ENCODE measurements around the gene DUSP15.

DNA sequence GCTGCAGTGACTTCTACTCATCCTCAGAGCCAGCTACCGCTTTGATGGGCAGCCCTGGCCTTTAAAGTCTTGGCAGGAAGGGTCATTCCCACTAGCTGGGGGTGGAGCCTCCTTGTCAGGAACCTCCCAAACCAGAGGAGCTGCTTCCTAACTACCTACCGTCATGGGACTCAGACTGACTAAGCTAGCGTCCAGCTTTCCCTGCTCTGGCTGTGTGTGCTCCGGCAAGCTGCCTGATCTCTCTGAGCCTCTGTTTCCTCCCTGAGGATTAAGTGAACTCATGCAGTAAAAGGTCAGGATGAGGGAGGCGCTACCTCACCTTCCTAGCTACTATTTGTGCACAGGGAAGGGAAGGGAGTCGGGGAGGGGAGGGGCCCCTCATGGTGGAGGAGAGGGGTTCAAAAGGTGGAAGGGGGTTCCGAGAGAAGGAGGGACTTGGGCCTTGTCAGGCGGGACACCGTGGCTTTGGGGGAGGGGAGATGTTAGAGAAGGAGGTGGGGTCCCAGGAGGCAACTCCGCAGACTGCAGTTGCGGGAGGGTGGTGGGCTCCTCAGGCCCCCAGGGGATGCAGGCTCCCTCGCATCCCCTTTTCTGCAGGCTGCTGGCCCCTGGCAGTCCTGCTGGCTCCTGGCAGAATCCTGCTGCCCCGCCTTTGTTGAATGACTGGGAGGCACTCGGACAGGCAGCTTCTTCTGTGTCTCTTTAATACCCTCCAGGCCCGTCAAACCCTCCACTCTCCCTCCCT lies 9.8 kb downstream of the DUSP15 start:
- TF ChIP-seq, protein P1, sequence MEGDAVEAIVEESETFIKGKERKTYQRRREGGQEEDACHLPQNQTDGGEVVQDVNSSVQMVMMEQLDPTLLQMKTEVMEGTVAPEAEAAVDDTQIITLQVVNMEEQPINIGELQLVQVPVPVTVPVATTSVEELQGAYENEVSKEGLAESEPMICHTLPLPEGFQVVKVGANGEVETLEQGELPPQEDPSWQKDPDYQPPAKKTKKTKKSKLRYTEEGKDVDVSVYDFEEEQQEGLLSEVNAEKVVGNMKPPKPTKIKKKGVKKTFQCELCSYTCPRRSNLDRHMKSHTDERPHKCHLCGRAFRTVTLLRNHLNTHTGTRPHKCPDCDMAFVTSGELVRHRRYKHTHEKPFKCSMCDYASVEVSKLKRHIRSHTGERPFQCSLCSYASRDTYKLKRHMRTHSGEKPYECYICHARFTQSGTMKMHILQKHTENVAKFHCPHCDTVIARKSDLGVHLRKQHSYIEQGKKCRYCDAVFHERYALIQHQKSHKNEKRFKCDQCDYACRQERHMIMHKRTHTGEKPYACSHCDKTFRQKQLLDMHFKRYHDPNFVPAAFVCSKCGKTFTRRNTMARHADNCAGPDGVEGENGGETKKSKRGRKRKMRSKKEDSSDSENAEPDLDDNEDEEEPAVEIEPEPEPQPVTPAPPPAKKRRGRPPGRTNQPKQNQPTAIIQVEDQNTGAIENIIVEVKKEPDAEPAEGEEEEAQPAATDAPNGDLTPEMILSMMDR (IDR thresholded peaks at IDR 0.05): no peak
- TF ChIP-seq POLR2A (IDR thresholded peaks at IDR 0.05): no peak
